Thyroid gland (tissue), 4 donors: ENCODE results near the gene RUVBL1.

Source experiments
- POLR2A ChIP-seq, 2 donors: fragments of 450-650 bp; IDR thresholded peaks; one replicate each; pipeline ENCODE4 v1.6.1; 2017; ENCODE audit warnings: antibody characterized with exemption in 2 of 2, mild to moderate bottlenecking in 2 of 2, moderate library complexity in 1 of 2
- TF ChIP-seq, protein P1 (sequence below), 6 experiments: fragments of 200-600 bp in 3 of 6; fragments of 450-650 bp in 3 of 6; sonication (generic) in 3 of 6; IDR thresholded peaks; one replicate each; pipeline ENCODE4 v1.5.1; 2016 to 2019; ENCODE audit warnings: antibody characterized with exemption in 6 of 6, mild to moderate bottlenecking in 2 of 6, inconsistent platforms in 1 of 6, moderate library complexity in 1 of 6

GRCh38 chr3:128084675-128085021 lies 39.0 kb downstream of the RUVBL1 start:
- TF ChIP-seq, protein P1, sequence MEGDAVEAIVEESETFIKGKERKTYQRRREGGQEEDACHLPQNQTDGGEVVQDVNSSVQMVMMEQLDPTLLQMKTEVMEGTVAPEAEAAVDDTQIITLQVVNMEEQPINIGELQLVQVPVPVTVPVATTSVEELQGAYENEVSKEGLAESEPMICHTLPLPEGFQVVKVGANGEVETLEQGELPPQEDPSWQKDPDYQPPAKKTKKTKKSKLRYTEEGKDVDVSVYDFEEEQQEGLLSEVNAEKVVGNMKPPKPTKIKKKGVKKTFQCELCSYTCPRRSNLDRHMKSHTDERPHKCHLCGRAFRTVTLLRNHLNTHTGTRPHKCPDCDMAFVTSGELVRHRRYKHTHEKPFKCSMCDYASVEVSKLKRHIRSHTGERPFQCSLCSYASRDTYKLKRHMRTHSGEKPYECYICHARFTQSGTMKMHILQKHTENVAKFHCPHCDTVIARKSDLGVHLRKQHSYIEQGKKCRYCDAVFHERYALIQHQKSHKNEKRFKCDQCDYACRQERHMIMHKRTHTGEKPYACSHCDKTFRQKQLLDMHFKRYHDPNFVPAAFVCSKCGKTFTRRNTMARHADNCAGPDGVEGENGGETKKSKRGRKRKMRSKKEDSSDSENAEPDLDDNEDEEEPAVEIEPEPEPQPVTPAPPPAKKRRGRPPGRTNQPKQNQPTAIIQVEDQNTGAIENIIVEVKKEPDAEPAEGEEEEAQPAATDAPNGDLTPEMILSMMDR (IDR thresholded peaks at IDR 0.05): no peak
- no peak for TF ChIP-seq POLR2A (IDR thresholded peaks at IDR 0.05)
